Inferior parietal cortex (tissue), 1 donor: ENCODE measurements around the gene OR51D1.
A peak's percentile ranks its signal among the peaks of the same experiment; 100 is the strongest.

Experiments
- DNase-seq: peaks from one replicate; pipeline ENCODE4 v3.0.0-alpha.2; 2016; ENCODE audit errors: extremely low spot score

Gene OR51D1, protein sequence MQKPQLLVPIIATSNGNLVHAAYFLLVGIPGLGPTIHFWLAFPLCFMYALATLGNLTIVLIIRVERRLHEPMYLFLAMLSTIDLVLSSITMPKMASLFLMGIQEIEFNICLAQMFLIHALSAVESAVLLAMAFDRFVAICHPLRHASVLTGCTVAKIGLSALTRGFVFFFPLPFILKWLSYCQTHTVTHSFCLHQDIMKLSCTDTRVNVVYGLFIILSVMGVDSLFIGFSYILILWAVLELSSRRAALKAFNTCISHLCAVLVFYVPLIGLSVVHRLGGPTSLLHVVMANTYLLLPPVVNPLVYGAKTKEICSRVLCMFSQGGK

DNA sequence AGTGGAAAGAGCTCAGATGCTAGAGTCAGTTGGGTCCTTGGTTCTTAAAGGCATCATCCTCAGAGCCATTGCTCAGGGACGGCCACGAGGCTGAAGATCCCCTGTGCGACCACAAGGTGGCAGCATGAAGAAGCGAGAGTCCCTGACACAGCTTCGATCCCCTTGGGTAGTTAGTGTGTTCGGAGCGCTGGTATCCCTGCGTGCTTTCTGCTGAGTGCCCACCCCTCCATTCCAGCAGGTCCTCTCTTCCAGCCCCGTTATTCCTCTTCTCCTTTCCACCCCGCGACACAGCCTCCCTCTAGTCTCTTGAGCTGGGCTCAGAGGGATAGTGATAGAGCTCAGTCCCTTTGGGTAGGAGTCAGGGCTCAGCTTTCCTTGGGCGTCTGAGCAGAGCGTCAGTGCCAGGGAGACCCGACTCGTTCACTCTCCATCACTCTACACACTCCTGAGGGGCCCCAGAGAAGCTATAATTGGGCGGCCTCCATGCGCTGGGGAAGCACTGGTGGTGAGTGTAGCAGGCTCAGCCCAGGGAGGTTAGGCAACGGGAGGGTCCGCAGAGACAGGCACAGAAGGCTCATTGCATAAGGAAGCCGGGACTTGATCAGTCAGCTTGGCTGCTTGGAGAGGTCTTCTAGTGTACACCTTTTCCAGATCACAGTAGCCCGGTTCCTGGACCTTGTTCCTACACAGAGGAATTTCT, at the start of gene OR51D1:
OR51D1 (plus strand) TSS at position 516 of the 700 bp plus-strand sequence. CDS start 2,314 bp downstream, outside the sequence.
- DNase-seq, result peak; percentile 84

DNA sequence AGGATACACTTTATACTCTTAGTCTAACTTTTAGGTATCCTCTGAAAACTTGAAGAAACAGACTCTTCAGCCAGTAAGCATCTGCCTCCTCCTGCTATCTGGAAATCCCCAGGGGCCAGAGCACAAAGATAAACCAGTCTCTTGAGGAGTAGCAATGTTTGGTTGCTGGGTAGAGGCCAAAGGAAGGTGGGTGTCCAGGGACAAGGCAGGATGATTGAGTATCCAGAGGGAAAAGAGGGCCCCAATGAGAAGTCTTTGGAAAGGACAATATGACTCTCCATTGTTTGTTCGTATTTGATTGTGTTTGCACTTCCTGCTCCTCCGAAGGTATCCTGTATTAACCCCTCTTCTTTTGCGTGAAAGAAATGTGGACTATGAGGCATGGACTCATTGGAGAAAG, 48.3 kb upstream of the OR51D1 start:
- DNase-seq, result no peak

DNA sequence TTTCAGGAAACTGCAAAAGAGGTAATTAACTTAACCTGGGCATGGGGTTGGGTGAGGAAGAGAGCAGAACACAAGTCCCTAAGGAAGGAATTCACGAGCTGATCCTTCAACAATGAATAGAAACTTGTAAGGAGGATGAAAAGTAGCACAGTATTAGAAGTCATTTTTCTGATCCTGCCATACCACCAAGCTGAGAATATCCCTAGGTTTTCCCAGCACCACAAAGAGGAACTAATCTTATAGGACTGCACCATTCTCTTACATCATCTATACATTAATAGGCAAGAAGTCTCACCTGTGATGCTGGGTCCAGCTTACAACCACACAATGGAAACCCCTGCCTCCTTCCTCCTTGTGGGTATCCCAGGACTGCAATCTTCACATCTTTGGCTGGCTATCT, 43.5 kb upstream of the OR51D1 start, which contains the start of gene OR52I1:
OR52I1 (plus strand) TSS at position 301 of the 400 bp plus-strand sequence; CDS start at position 301, 0 bp downstream.
- DNase-seq, result no peak

DNA sequence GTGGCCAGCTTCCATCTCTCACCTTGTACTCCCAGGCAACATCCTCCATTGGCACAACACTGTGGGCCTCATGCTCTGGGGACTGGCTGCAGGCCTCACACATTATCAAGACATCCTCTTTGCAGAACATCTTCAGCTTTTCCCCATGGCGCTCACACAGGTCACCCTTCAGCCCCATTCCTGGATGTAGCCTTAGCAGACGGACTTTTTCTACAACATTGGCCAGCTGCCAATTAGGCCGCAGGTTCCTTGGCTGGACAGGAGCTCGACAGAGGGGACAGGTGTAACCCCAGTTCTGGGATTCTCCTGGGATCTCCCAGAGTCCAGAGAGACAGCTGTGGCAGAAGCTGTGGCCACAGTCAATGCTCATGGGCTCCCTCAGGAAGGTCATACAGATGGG, 32.2 kb upstream of the OR51D1 start:
- no peak for DNase-seq

DNA sequence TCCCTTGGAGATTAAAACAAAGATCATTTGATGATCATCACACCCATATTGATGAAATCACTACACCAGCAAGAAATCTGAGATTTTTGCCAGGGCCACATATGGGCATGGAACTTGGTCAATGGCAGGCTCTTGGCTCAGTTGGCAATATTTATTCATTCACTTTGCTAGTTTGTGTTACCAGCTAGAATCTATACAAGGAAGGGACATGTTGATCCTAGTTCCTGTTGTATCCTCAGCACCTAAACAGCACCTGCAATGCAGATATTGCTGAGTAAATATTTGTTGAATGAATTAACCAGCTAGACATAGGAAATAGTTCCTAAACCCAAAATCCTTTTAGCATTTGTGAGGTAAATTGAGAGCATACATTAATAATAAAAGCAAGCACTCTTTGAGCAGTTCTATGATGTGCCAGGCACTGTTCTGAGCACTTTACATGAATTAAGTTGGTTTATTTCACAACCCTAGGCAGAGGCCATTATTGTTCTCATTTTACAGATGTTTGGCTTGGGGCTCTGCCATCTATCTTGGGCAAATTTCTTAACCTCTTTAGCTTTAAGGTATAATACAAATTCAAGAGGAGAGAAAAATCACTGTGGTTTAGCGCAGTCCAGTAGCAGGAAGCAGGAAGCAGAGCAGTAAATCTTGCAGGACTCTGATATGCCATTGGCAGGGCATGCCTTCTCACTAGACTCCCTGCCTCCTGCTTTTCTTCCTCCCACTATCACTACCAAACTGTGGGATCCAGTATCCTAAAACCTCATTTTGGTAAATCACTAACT, 30.9 kb upstream of the OR51D1 start:
- DNase-seq, result no peak

DNA sequence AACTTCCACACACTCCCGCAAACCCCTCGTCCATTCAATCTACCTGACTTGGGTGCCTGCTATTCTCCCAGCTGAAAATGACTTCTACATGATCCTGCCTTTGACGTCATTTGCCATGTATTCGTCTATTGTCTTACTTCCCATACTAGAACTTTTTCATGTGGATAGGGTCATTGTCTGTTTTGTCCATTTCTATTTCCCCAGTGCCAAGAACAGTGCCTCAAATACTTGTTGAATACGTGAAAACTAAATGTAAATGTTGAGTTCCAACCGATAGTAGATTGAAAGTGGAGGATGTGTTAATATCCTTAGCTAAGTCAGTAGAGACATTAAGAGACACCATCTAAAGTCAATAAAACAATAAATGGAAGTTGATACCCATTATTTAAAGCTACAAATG, 30.2 kb upstream of the OR51D1 start:
- no peak for DNase-seq

DNA sequence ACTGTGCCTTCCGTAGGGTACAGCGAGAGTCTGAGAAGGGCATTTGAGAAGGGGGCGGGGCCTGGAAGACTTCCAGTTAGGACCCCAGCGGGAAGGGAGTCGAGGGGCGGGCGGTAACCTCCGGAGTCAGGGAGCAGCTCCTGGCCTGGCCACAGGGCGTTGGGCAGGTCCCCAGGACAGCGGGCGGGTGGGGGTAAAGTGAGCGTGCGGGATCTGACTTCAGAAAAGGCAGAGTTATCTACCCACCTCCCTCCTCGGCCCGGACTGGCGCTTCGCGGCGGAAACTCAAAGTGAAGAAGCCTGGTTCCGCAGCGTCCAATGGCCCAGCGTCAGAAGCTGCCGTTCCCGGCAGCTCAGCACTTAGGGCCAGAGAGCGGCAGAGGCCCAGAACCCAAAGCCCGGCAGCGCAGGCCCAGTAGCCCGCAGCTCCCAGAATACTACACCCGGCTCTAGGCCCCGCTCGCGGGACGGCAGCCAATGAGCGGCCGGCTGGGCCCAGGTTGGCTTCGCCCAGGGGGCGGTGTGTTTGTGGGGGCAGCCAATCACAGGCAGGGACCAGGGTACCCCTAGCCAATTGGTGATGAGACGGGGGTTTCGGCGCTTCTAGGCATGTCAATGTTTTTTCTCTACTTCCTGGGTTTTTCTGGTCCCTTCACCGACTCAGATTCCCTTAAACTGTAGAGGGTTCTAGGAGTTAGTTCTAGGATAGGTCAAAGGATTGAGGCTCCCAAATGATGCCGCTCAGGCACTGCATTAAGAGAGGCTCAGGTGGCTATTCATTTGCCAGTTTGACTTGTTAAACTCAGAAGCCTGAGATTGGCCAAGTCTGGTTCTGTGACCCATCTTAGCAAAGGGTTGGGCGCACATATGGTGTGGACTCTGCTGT, 29.3 kb upstream of the OR51D1 start, which contains the start of gene TRIM68:
TRIM68 (minus strand) TSS at position 451 of the 886 bp plus-strand sequence. CDS start 2,727 bp downstream, outside the sequence.
- peak; percentile 96 for DNase-seq

GRCh38 chr11:4610258-4610935, 26.9 kb upstream of the OR51D1 start:
- DNase-seq, result no peak

- DNase-seq, result no peak
Measured at GRCh38 chr11:4611986-4612385, 25.3 kb upstream of the OR51D1 start.

DNA sequence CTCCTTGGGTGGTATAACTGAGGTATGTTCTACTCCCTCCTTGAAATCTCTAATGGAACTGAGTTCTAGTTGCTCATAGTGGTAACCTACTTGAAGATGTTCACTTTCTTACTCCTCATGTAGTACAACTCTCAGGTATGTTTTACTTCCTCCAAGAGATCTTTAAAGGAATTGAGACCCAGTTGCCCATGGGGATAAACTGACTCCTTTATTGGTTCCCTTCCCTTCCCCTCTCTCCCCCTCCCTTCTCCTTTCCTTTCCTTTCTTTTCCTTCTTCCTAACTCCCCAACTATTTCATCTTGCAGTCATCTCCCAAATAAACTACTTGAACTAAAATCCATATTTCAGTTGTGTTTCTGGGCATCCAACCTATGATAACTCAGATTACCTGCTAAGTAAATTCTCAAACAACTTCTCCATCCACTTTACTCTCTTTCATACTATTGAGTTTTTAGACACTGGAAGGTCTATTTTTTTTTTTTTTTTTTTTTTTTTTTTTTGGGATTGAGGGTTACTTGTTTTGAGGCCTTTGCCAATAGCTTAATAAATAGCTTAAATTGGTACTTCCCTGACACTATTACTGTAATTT, 21.3 kb upstream of the OR51D1 start:
- DNase-seq, result no peak

DNA sequence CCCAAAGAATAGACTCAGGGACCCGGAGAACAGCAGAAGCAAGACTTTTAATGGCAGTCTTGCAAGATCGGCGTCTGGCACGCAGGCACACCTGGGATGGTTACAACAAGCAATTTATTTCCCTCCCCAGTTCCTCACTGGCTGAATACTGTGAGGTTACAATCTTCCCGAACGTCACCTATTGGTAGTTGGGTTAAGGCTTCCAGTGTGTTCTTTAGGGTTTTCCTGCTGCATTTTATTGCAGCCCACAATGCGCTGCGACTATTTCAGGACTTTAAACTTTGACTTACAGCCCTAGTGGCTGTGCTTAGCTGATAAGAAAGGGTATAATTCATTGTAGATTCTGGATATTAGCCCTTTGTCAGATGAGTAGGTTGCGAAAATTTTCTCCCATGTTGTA, 17.8 kb upstream of the OR51D1 start:
- no peak for DNase-seq

DNA sequence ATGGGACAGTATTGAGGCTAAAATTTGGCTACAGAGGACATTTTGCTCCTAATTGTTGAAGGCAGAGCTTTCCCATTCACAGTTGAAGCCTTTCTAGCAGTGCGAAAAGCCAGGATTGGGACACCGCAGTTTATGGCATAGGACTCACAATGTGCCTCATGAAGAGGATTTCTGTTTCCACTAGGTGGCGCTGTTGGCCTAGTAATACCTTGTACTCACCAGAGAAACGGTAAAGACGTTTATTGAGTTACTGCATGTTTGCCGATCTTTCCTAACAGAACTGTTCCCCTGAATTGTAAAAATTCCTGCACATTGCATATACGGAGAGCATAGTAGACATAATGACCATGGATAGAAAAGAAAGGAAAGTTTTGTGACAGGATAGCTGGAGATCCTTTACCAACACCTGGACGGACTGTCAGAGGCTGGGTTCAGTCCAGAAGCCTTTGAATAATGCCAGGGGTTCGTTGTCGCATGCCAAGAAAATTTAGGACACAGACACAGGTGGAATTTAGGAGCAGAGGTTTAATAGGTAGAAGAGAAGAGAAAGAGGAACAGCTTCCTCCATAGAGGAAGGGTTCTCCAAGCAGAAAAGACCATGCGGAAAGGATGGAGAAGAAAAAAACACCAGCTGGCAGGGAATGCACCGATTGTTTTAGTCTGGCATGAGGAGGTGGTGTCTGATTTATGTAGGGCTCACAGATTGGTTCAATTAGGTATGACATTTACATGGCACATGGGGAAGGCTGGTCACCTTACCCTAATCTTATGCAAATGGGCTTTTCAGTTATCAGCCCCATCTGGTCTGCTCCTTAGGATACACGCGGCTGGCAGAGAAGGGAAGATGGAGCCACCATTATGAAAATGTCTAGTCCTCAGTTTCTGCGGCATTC, 10.8 kb upstream of the OR51D1 start:
- DNase-seq, result peak; percentile 69

- no peak for DNase-seq
Measured at GRCh38 chr11:4636136-4636535, 1.1 kb upstream of the OR51D1 start.

- no peak for DNase-seq
Measured at GRCh38 chr11:4637662-4638047, 378 bp downstream of the OR51D1 start.

- DNase-seq, result no peak
Measured at GRCh38 chr11:4639931-4640330, 2.7 kb downstream of the OR51D1 start.

GRCh38 chr11:4641501-4641900, 4.2 kb downstream of the OR51D1 start:
- no peak for DNase-seq

- DNase-seq, result no peak
Measured at GRCh38 chr11:4642043-4642442, 4.8 kb downstream of the OR51D1 start.

DNA sequence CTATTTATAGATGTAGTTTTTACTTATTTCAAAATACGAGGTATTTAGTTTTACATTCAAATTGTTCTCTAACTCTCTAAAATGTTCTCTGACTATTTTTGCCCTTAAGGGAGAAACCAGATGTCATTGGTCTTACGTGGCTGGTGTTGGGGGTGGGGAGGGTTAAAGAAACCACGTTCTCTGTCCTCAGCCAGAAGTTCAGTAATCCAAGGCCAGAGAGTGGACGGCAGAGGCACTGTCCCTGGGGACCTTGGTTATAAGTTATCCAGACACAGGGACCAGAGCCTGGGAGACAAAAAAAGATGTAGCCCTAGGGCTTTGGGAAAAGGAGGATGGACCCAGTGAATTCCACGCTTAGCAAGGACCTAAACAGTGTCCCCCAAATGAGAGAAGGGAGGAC, 5.8 kb downstream of the OR51D1 start:
- DNase-seq, result no peak

DNA sequence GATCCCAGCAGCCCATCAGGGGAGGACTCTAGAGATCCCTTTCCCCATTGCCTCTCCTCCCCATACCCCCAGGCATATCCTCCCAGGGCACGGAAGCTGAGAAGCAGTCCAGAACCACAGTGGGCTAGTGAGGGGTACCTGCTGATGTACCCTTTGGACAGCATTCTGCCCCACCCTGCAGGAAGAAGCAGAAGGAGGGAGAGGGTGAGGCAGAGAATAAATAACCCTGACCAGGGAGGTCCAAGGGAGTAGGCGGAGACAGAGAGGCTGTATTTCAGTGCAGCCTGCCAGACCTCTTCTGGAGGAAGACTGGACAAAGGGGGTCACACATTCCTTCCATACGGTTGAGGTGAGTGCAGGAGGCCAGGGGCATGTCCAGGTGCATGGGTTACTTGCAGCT, 6.4 kb downstream of the OR51D1 start, which contains the start of gene OR51E1:
OR51E1 (plus strand) TSS at position 301 of the 400 bp plus-strand sequence. CDS start 8,545 bp downstream, outside the sequence.
- no peak for DNase-seq
